AG09319 (cell line): Measurements from ENCODE around the gene FAM114A2.
"Not testable (repeated sequence)": the region's sequence is repeated elsewhere in the genome, so short reads cannot be mapped to it uniquely, and the experiment has no call there.

Experiments used
- DNase-seq: peaks from one replicate; pipeline ENCODE4 v3.0.0-alpha.2; 2010; ENCODE audit warnings: low read depth; ENCODE audit errors: extremely low read depth
- CTCF ChIP-seq: IDR thresholded peaks from 2 replicates; pipeline ENCODE4 v1.5.1; 2011; ENCODE audit warnings: low read depth, mild to moderate bottlenecking, inconsistent platforms, low read length, moderate library complexity

FAM114A2 gene

DNA sequence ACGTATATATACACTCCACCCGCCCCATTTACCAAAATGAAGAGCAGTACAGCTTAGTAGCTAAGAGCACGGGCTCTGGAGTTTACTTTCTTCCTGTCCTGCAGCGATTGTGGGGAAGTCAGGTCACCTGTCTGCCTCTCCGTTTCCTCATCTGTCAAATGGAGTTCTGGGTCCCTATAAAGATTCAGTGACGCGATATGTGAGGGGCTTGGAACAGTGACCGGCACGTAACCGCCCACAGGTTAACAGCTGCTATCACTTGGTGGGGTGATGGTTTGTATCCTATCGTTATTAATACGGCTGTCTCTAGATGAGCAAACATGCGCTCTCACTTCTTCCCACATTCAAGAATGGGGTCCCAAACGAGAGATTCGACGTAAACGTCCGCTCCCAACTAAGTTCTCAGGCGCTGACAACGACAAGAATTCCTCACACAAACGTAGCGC lies 426 bp downstream of the FAM114A2 start:
- no peak for TF ChIP-seq CTCF
- DNase-seq: no peak

GRCh38 chr5:154034944-154035343 lies 3.8 kb downstream of the FAM114A2 start:
- no peak for TF ChIP-seq CTCF
- DNase-seq: no peak

GRCh38 chr5:154031937-154032489 lies 6.7 kb downstream of the FAM114A2 start:
- no peak for TF ChIP-seq CTCF
- no peak for DNase-seq

DNA sequence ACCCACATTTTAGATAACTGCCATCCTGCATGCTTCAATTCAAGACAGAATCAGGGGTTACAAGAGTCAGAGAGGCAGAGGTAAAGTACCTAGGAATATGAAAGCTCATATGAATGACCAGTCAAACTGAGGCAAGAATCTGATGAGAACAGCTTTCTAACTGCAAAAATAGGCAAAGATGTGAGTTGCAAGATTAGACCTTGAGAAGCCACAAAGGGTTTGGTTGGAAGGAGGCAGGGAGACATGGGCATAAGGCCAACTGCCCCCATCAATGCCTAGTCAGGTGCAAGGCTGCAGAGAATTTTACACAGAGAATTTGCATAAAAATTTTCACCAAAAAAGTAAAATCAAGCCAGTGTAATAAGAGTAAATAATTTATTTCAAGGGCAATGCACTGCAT lies 12.8 kb downstream of the FAM114A2 start:
- no peak for TF ChIP-seq CTCF
- no peak for DNase-seq

DNA sequence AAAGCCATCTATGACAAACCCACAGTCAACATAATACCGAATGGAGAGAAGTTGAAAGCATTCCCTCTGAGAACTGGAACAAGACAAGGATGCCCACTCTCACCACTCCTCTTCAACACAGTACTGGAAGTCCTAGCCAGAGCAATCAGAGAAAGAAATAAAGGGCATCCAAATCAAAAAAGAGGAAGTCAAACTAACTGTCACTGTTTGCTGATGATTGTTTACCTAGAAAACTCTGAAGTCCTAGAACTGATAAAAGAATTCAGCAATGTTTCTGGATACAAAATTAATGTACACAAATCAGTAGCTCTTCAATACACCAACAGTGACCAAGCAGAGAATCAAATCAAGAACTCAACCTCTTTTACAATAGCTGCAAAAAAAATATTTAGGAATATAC lies 19.8 kb downstream of the FAM114A2 start:
- not testable (repeated sequence) for DNase-seq

- TF ChIP-seq CTCF: no peak
- DNase-seq: no peak
Measured at GRCh38 chr5:154015071-154015693, 23.5 kb downstream of the FAM114A2 start.

DNA sequence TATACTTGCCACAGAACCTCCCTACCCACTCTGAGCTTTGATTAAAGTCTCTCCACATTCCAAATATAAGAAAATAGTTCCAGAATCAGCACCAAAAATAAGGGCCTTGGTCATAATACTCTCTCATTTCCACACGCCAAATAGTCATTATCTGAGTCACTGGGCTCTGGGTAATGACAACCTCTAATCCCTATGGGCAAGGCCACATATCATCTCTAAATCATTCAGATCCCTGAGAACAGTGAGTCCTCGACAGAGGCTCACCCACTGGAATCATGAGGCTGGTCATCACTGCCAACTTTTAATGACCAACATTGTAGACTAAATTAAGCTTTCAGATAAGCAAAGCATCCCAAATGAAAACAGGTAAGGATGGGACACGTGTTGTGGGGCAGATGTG lies 28.1 kb downstream of the FAM114A2 start:
- no peak for TF ChIP-seq CTCF
- DNase-seq: no peak

DNA sequence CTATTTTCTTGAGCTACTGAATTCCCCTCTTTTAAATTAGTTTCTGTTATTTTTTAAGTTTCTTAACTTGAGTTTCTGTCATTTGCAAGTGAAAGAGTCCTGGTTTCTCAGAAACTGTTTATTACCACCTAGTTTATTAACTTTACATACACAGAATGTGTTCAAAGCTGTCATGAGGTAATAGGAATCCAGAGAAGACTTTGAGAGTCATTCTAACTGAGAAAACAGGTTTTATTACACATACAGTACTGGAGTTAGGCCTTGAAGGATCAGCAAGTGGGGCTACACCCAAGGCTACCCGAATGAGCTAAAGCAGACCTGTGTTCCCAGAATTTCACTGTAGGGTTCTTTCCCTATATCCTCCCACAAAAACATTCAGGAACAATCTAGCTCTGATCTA lies 33.1 kb downstream of the FAM114A2 start:
- no peak for TF ChIP-seq CTCF
- DNase-seq: no peak
